Panc1 (cell line): Measurements from ENCODE around the gene PDE4B.

Experiments
- POLR2AphosphoS5 ChIP-seq: IDR thresholded peaks from 2 replicates; pipeline ENCODE4 v1.6.1; 2012; ENCODE audit warnings: mild to moderate bottlenecking, low read depth, low read length, moderate library complexity
- SIN3A ChIP-seq: IDR thresholded peaks from 2 replicates; pipeline ENCODE4 v1.6.1; 2012; ENCODE audit warnings: low read depth, mild to moderate bottlenecking, low read length, moderate library complexity, borderline replicate concordance; ENCODE audit not compliant: insufficient read depth
- TCF7L2 ChIP-seq: IDR thresholded peaks from 2 replicates; pipeline ENCODE4 v1.6.1; 2011; ENCODE audit warnings: mild to moderate bottlenecking, low read depth, low read length, inconsistent platforms
- TF ChIP-seq, protein P1 (sequence below): fragments of 450-650 bp; IDR thresholded peaks from 2 replicates; pipeline ENCODE4 v1.5.1; 2017; ENCODE audit warnings: mild to moderate bottlenecking
- TF ChIP-seq, protein P2 (sequence below), 2 experiments: IDR thresholded peaks; 2 replicates each; pipeline ENCODE4 v1.6.1; 2011 to 2012; ENCODE audit warnings: low read depth in 2 of 2, control low read depth in 1 of 2, low read length in 1 of 2, mild to moderate bottlenecking in 1 of 2, moderate library complexity in 1 of 2; ENCODE audit not compliant: insufficient read depth in 1 of 2

- TF ChIP-seq, protein P1, sequence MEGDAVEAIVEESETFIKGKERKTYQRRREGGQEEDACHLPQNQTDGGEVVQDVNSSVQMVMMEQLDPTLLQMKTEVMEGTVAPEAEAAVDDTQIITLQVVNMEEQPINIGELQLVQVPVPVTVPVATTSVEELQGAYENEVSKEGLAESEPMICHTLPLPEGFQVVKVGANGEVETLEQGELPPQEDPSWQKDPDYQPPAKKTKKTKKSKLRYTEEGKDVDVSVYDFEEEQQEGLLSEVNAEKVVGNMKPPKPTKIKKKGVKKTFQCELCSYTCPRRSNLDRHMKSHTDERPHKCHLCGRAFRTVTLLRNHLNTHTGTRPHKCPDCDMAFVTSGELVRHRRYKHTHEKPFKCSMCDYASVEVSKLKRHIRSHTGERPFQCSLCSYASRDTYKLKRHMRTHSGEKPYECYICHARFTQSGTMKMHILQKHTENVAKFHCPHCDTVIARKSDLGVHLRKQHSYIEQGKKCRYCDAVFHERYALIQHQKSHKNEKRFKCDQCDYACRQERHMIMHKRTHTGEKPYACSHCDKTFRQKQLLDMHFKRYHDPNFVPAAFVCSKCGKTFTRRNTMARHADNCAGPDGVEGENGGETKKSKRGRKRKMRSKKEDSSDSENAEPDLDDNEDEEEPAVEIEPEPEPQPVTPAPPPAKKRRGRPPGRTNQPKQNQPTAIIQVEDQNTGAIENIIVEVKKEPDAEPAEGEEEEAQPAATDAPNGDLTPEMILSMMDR, result no peak
- TF ChIP-seq, protein P2, sequence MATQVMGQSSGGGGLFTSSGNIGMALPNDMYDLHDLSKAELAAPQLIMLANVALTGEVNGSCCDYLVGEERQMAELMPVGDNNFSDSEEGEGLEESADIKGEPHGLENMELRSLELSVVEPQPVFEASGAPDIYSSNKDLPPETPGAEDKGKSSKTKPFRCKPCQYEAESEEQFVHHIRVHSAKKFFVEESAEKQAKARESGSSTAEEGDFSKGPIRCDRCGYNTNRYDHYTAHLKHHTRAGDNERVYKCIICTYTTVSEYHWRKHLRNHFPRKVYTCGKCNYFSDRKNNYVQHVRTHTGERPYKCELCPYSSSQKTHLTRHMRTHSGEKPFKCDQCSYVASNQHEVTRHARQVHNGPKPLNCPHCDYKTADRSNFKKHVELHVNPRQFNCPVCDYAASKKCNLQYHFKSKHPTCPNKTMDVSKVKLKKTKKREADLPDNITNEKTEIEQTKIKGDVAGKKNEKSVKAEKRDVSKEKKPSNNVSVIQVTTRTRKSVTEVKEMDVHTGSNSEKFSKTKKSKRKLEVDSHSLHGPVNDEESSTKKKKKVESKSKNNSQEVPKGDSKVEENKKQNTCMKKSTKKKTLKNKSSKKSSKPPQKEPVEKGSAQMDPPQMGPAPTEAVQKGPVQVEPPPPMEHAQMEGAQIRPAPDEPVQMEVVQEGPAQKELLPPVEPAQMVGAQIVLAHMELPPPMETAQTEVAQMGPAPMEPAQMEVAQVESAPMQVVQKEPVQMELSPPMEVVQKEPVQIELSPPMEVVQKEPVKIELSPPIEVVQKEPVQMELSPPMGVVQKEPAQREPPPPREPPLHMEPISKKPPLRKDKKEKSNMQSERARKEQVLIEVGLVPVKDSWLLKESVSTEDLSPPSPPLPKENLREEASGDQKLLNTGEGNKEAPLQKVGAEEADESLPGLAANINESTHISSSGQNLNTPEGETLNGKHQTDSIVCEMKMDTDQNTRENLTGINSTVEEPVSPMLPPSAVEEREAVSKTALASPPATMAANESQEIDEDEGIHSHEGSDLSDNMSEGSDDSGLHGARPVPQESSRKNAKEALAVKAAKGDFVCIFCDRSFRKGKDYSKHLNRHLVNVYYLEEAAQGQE (IDR thresholded peaks at IDR 0.05; ENCODE audit: insufficient read depth in 1 of 2, low read depth in 2 of 2, low read length in 1 of 2), result no peak
- TF ChIP-seq POLR2AphosphoS5, result no peak
- no peak for TF ChIP-seq TCF7L2
- no peak for TF ChIP-seq SIN3A
Observed at GRCh38 chr1:66069976-66070876, 277.5 kb downstream of the PDE4B start.
